GM18505 (cell line): ENCODE measurements around the gene DRAM1.

Experiments used
- ATAC-seq: cut with Tn5 transposase; IDR thresholded peaks from one replicate; pipeline ENCODE4 v1.9.1; 2021; ENCODE audit not compliant: unreplicated experiment
- POLR2A ChIP-seq: IDR thresholded peaks from 4 replicates; pipeline ENCODE4 v1.6.1; 2011; ENCODE audit warnings: borderline replicate concordance; ENCODE audit not compliant: insufficient read depth, insufficient read length; ENCODE audit errors: extremely low read depth

Gene DRAM1

DNA sequence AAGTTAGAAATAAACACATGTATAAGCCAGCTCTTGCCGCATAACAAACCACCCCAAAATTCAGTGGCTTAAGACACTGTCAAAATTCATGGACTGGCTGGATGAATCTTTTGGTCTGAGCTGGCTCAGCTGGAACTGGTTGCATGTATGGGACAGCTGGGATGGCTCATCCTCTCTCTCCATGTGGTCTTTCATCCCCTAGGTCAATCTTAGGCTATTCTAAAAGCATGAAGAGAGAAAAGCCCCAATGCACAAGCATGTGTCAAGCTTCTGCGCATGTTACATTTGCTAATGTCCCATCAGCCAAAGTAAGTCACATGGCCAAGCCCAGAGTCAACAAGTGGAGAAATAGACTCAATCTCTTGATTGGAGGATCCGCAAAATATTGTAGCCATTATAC is 71.0 kb downstream of the DRAM1 start:
- ATAC-seq = no peak
- TF ChIP-seq POLR2A = no peak

DNA sequence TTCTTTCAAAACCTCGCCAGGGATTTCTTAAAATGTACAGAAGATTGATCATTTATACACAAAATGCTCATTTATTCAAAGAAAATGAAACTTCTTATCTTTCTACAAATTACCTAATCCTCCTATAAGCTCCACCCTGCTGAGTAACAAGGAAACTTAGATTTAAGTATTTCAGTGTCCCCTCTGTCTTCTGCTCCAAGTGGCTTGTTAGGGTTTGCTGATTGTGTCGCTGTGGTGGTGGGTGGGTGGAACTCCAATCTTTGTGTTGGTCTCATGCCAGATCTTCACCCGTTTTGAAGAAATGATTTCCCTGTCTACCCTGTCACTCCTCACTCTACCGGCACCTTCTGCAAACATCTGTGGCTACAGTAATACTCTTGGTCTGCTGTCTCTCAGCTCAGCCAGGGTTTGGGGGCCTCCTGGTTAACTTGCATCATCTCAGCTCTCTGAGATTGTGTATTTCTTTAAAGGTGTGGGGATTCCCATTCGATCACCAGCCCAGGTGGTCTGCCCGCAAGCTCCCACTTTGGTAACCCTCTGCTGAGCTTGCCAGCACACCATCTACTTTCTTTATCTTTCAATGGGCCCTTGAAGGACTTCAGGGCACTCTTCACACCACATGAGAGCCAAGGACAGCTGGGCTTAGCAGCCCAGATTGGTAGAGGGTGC is 73.8 kb downstream of the DRAM1 start:
- TF ChIP-seq POLR2A = no peak
- no peak for ATAC-seq

DNA sequence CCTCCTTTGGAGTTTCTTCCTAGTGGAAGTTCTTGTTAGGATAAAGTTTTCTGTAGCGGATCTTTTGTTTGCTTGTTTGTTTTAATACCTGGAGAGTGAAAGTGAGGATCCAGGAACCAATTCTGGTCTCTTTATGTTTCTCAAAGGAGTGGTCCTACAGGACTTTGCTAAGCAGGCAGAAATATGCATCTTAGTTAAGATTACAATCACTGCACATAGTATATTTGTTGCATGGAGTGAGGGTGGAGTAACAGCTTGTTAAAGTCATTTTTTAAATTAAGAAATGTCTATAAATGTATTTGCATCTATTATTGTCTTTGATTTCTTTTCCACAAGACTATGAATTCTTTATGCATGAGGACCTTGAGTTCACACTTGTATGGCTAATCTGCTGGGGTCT is 76.7 kb downstream of the DRAM1 start:
- no peak for TF ChIP-seq POLR2A
- ATAC-seq = no peak

DNA sequence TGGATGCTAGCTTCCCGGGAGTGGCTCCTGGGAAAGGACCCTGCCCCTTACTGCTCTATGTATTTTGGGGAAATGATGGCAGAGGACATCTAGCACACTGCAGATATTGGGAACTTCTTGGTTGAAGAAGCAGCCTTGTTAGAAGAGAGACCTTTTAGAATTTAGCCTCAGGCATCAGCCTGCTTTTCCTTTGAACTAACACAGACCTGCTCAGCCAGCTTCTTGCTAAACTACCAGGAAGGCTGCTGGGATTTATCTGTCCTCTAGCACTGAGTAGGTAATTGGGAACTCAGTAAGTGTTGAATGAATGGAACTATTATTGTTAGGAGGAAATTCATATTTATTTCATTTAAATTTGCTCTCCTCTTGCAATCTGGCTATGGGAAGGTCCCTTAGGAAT is 77.3 kb downstream of the DRAM1 start:
- ATAC-seq = no peak
- no peak for TF ChIP-seq POLR2A

GRCh38 chr12:101957252-101957959 is 80.0 kb downstream of the DRAM1 start:
- ATAC-seq = no peak
- no peak for TF ChIP-seq POLR2A

DNA sequence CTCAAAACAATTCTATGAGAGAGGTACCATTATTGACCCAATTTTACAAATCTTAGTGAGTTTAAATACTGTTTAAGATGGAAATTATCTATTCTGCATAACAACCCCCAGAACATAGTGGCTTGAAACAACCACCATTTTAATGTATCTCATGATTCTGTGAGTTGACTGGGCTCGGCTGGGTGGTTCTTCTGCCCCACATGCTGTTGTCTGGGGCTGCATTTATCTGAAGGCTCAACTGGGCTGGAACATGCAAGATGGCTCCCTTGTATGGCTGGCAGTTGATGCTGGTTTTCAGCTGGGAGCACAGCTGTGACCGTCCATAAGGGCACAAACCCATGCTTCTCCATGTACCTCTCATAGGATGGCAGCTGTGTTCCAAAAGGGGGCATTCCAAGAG is 82.2 kb downstream of the DRAM1 start:
- no peak for ATAC-seq
- TF ChIP-seq POLR2A = no peak

GRCh38 chr12:101962486-101962885 is 85.1 kb downstream of the DRAM1 start:
- ATAC-seq = no peak
- TF ChIP-seq POLR2A = no peak

GRCh38 chr12:101963697-101964096 is 86.3 kb downstream of the DRAM1 start:
- ATAC-seq = no peak

DNA sequence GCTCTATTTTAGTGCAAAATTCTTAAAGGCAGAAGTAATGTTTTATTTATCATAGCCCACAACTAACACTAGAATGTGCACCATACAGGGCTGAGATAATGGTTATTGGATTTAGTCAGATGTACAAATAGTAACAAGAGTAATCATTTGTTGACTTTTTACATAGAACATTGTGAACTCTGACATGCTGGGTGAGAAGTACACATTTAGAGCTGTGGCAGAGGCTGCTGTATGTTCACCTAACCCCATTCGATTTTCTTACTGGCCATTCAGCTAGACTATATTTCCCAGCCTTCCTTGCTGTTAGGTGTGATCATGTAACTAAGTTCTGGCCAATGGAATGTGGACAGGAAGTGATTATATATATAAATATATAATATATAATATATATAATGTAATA is 89.1 kb downstream of the DRAM1 start:
- TF ChIP-seq POLR2A = no peak
- ATAC-seq = no peak

More at GRCh38 chr12:101963697-101964096, 86.3 kb downstream of the DRAM1 start:
- no peak for TF ChIP-seq POLR2A

- ATAC-seq = no peak
- no peak for TF ChIP-seq POLR2A
Measured at GRCh38 chr12:101967506-101967905, 90.1 kb downstream of the DRAM1 start.

DNA sequence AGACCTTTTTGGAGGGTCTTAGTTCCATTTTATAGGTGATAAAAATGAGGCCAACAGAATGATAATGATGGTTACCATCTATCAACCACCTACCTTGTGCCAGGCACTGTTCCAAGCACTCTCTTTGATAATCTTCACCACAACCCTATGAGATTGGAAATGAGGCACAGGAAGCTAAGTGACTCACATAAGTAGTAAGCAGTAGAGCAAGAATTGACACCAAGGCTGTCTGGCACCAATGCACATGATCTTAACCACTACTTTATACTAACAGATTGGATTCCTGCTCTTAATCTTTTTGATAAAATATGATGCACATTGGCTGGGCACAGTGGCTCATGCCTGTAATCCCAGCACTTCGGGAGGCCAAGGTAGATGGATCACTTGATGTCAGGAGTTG is 91.4 kb downstream of the DRAM1 start:
- TF ChIP-seq POLR2A = no peak
- no peak for ATAC-seq
